Stimulated activated CD8-positive, alpha-beta memory T cell treated with anti-CD3 and anti-CD28 coated beads, Interleukin-4, amount 100 ng/mL, for 48 hours (primary cell): Measurements from ENCODE around the gene C1orf198.
"Not testable (repeated sequence)": the region's sequence is repeated elsewhere in the genome, so short reads cannot be mapped to it uniquely, and the experiment has no call there.

Experiments used
- DNase-seq: peaks from one replicate; pipeline ENCODE4 v3.0.0-alpha.2; 2020

The C1orf198 gene

DNA sequence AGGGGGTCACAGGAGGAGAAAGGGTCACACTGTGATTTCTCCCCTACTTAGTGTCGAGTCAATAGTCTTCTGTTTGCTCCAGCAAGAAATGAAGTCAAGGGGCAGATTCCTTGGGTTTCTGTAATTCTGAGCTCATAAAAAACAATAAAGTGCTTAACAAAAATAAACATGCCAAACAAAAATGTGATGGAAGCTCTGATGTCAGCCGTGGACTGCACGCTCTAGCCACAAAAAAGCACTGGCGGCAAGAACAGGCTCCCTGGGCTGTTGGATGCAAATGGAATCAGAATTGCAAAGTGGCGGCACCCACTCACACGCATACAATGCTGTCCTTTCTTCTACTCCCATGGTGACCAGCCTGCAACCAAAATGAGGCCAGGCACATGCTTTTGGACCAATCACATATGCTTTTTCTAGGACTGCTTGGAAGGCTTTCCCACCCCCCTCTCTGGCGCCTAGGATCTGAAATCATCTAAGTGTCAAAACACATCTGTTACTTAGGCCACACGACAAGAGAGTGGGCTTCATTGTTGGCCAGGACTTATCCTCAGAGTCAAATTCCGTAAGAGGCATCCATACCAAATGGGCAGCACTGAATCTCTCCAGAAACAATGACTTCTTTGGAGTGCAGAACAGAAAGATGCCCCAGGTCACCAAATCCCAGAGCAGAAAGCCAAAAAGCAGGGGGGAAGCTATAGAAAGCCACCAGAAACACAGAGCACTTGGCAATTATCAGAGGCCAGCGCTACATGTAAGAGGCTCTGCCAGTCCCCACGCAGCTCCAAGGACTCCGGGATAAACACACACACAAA is 9.2 kb downstream of the C1orf198 start:
- DNase-seq, result no peak

DNA sequence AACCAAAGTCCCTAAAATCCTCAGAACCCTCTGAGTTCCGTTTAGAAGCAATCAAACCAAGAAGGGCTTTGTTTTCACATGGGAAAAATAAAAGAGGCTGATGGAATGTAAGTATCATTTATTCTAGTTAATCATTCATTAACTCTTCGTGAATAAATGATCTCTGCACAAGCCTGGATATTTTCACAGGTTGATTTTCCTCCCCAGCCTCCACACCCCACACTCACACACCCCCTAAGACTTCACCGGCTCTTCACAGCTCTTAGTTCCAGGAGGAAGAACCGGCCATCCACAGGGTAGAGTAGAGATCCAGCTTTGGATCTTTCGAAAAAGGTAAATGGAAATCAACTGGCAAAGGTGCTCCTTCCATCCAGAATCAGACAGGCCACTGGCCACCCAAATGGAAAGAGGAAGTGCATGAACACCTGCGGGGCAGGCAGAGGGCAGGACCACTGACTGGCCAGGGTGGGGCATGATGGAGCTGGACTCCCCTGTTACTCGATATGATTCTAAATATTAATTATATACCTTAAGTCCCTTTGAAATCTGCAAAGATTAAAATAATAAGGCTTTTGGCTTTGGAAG is 10.0 kb downstream of the C1orf198 start:
- no peak for DNase-seq

DNA sequence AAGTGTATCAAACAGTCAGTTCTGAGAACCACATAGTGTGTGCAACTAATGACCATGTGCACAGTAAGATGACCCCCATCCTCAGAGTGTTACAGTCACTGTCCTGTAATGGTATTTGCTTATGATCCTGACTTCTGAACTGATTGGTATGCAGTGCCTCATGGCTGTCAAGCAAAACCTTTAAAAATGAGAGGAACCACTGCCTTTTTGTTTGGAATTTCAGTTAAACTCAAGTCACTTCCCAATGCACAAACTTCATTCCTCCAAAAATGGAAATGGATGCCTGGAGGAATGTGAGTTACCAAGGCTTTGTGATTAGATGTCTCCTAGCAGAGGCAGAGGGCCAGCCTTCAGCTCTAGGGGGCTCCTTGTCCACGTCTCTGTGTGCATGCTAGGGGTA is 10.5 kb downstream of the C1orf198 start:
- no peak for DNase-seq

DNA sequence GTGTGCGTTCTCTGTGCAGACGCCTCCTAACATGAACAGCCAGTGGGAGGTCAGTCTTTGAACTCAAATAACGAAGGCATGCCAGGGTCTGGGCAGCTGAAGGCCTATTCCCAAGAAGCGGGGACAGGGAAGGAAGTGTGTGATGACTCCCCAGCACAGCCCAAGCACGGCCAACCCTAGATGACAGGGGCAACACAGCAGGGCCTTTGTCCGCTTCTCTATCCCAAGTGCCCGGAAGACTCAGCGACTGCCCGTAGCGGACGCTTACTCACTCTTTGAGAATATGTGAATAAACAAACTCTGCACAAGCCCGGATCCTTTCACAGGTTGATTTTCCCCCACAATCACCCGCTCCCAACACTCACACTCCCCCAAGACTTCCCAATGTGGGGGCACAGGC is 11.2 kb downstream of the C1orf198 start:
- no peak for DNase-seq

DNA sequence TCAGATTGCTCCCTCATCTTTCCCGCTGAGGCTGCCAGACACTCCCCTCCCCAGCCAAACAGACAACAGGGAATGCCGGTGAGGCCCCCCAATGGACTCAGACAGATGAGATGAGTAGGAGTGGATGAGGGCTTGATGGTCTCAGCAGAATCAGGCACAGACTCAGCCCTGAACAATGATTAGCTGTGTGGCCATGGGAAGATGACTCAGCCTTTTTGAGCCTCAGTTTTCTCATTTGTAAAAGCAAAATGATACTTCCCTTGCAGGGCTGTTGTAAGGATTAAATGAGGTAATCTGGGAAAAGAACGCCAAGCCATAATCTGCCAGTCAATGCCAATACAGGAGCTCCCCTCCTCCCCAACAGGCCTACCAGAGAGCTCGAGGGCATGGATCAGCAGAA is 12.4 kb downstream of the C1orf198 start:
- DNase-seq, result no peak

DNA sequence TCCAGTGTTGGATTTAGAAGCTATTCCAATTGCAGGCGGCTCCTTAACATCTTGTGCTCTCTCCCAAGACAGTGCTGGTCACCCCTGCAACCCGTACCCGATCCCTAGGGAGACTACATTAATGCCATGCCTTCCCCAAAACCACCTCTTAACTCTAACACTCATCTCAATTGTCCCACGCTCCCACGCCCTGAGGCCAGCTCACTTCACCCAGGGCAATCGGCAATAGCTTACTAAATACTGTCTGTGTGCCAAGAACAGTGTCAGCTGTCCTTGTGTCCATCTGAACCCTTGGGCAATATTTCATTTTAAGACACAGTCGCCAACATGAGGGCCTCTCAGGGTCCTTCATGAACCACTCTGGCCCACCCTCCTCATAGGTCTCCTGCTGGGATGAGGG is 13.9 kb downstream of the C1orf198 start:
- DNase-seq, result no peak

DNA sequence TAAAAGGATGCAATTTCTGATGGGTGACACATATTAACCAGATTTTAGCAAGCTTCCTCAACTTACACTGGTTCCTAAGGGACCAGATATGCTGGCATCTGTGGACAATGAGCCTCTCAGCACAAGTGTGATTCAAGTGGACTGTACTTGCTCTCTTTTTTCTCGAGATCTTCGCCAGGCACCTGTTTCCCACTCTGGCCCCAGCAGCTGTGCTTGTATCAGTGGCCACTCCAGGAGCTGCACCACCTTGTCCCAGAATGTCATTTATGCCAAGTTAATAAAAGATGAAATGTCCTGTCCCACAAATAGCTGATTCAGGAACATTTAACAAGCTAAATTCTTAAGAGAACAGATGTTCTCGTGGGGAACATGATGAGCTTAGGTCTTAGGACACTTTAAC is 14.6 kb downstream of the C1orf198 start:
- no peak for DNase-seq

DNA sequence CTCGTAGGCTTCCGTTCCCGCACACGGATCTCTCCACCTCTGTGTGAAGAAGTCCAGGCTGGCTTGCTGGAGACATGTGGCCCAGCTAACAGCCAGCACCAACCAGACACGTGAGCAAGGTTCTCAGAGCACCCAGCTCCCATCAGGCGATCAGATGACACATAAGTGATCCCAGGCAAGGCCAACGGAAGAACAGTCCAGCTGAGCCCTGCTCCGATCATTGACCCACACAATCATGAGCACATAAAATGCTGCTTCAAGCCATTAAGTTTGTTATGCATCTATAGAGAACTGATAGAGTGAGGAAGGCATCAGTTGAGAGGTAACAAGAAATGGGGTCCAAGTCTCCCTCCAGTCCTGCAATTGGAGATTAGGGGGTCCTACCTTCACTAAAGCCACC is 15.4 kb downstream of the C1orf198 start:
- DNase-seq, result no peak

DNA sequence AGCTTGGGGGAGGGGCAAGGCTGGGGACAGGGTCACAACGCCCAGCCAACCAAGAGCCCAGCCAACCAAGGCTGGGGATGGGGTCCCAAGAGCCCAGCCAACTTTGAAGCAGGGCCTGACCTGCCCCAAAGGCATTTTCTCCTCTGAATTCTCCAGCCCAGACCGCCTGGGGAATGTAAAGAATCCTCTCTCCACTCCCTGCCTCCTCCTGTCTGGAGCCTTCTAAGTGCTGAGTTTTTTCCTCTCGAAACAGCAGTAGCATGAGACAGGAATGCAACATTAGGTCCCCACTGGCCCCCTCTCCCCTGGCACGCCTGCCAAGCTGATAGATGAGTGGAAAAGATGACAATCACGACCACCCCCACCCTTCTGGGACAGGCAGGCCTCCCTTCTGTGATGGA is 17.0 kb downstream of the C1orf198 start:
- DNase-seq, result no peak

DNA sequence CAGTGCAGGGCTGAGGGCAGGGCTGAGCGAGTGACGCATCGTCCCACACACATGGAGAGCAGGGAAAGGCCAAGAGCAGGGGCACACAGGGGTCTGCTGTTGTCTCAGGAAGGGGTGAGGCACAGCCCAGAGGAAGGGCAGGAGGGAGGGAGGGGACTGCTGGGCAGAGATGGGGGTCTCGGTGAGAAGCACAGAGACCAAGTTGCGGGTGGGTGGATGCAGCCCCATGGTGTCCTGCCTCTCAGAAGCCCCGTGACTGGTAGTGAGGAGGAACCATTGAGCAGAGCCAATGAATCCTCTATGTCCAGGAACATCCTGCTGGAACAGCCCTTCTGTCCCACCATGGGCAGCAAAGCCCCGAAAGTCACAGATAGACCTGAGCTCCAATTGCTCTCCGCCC is 17.8 kb downstream of the C1orf198 start:
- no peak for DNase-seq

DNA sequence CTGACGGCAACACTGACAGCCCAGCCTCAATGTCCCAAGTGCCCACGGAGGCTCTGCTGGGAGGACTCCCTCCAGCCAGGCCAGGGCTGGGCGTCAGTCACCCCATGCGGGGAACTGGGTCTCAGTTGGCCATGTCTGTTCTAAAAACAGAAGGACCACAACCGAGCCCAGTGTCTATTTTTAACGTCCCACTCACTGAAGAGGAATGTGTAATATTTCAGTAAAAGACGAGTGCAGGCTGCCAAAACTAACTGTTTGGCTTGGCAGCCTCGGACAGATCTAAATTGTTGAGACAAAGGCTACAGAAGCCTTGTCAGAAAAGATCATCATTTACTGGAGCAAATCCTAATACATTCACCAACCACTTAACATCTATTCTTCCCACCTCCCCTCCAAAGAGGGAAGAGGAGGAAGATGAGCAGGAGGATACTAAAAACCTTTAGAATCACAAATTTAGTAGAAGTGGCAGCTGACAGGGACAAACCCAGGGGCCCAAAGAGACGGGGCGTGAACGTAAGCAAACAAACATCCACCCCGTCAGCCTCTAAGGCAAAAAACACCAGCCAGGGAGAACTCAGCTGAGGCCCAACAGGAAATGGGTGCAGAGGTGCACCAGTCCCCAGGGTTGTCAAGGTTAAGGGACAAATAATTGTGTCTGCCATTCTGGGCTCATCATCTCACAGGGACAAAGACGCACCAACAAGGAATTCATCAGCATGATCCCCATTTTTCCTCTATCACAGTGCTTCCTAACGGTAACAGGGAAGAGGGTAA is 18.7 kb downstream of the C1orf198 start:
- no peak for DNase-seq

DNA sequence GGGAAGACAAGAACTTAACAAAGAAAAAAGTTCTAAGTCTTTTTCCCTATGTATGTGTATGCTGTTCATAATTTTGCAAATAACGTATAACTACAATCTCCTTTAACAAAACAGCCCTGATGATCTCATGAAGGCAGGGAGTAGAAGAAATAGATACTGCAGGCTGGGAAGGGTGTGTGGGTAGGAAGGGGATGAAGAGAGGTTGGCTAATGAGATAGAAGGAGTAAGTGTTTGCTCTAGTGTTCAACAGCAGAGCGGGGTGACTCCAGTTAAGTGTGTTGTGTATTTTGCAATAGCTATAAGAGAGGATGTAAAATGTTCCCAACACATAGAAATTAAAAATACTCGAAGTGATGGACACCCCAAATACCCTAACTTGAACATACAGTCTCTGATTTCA is 20.1 kb downstream of the C1orf198 start:
- DNase-seq, result no peak

DNA sequence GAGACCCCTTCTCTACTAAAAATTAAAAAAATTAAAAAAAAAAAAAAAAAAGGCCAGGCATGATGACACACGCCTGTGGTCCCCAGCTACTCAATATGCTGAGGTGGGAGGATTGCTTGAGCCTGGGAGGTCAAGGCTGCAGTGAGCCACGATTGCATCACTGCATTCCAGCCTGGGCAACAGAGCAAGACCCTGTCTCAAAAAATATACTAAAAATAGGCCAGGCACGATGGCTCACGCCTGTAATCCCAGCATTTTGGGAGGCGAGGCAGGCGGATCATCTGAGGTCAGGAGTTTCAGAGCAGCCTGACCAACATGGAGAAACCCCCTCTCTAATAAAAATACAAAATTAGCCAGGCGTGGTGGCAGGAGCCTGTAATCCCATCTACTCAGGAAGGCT is 23.1 kb downstream of the C1orf198 start:
- not testable (repeated sequence) for DNase-seq

DNA sequence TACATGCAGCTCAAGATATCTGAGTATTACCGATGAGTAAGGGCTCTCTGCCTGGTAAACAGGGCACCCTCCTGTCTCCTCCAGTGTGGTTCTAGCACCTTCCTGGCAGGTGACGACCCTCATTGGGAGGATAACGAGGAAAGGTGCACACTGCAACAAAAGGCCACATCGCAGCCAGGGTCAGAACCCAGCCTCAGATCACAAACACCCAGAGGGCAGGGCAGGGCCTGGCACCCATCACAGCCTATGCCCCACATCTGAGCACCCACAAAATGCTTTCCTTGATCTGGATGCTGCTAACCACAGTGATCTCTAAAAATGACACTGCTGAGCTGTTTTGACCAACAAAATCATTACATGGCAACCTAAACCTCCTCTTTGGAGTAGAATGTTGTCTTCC is 23.8 kb downstream of the C1orf198 start:
- no peak for DNase-seq

DNA sequence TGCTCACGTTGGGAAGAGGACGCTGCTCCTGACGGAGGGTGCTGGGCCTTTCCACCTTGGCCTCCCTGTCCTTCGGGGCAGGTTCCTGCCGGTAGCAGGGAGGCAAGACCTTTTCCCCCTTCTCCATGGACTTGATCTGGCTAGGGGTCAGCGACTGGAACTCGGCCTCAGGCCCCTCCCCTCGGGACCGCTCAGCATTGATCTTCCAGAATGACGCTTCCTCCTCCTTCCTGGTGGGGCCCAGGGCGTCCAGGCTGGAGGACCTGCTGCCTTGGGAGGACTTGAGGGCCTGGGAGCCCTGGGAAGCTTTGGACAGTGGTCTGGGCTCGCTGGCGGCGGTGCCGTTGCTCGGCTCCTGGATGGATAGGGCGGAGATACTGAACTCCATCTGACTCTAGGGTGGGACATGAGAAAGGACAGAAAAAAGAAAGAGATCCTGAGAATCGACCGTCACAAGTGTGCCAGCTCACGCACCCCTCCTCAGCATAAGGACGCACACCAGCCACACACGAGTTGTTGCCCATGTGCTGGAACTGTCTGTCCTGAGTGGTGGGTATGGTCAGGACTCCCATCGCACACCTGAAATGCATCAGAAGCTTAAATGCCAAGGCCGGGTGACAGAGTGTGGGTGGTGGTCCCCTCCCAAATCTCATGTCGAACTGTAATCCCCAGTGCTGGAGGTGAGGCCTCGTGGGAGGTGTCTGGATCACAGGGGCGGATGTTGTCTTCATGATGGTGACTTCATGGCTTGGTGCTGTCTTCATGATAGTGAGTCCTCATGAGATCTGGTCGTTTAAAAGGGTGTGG is 24.6 kb downstream of the C1orf198 start:
- DNase-seq, result no peak

DNA sequence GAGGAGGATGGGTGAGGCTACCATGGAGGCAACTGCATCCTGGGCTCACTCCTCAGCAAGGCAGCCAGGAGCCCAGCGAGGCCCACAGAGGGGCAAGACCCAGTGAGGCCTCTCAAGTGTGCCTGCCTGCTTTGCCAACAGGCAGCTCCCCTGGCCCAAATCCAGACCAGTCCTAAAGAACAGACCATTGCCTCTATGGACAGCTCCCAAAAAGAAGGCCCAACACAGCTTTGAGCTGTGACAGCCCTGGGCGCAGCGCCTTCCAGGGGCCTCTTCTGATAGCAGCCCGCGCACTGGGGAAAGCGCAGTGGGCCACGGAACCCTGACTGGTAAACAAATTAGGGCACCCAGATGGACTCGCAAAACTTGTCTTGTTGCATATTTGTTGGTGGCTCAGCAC is 25.5 kb downstream of the C1orf198 start:
- DNase-seq, result no peak

DNA sequence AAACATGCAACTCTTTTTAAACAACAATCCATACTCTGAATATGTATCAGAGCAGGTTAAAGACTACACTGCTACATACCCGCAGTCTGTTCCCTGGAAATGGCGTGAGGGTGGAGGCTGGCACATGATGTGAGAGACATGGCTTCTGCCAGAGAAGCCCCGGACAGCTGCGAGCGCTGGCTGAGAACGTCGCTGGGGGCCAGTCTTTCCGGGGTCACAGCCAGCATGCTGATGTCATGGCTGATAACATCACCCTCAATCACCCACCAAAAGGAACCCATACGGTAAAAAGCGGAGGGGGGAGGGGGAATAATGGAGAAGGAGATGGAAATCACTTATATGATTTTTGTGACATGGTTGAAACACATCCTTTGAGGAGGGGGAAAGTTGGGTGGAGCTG is 29.1 kb downstream of the C1orf198 start:
- DNase-seq, result no peak

DNA sequence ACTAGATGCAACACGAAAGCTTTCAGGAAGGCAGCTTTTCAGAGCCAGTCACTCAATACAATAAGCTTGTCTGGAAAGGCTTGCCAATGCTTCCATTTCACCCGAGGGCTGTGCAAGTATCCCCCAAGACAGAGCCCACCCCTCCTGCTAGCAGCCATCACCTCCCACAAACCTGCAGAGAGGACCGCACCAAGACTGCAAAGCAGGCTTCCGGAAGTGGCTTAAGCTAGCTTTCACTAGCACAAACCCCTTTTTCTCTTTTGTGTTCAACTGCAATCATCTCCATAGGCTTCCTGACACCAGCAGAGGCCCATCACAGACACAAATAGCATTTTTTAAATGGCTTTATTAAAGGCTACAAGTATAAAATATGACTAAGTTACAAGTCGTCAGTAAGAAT is 31.5 kb downstream of the C1orf198 start:
- no peak for DNase-seq

DNA sequence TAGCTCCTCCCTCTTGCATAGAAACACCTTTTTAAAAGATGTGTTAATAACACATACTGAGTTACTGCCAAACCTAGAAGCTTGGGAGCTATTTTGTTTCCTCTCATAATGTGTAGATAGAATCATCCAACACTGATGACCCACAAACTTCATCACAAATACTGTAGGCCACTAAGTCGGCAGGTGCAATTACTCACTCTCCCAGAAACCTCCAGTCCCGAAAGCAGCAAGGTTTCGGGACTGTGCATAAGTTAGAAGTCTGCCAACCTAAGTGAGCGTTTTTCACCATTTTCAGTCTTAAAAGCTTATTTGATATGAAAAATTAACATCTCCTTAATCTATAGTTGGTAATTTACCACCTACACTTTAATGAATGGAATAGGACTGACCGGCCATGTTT is 32.0 kb downstream of the C1orf198 start:
- DNase-seq, result no peak

DNA sequence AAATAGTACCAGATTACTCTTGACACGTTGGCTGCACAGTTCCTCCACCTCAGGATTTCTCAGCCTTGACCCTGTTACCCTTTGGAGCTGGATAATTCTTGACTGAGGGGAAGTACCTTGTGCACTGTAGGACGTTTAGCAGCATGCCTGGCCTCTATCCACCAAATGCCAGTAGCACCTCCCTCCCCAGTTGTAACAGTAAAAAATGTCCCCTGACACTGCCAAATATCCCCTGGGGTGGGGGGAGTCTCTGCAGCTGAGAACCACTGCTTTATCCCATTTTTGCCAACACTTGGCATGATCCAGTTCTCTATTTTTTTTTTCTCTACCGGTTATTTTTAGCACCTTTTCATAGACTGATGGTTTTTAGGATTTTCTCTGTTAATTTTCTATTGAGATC is 34.0 kb downstream of the C1orf198 start:
- no peak for DNase-seq

DNA sequence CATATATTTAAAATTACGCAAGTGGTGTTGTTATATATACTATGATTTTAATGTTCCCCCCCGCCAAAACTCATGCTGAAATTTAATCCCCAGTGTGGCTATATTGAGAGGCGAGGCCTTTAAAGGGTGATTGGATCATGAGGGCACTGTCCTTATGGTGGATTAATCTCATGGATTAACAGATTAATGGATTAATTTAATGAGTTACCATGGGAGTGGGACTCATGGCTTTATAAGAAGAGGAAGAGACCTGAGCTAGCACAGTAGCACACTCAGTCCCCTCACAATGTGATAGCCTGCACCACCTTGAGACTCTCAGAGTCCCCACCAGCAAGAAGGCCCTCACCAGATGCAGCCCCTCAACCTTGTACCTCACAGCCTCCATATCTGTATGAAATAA is 34.8 kb downstream of the C1orf198 start:
- DNase-seq, result no peak

DNA sequence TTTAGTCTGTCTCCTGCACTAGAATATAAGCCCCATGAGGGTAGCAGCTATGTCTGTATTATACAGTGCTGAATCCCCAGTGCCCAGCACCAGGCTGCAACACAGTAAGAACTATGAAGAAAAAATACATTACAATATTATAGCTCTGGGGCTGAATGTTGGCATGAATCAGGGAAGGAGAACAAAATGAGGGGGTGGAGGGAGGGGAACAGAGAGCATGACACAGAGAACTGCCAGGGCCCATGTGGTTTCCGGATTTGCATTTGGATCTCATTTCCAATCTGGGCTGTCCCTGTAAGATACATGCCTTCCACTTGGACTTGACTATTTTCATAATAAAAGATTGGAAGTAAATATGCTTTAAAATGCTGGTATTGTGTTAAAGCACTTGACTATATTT is 35.8 kb downstream of the C1orf198 start:
- no peak for DNase-seq

DNA sequence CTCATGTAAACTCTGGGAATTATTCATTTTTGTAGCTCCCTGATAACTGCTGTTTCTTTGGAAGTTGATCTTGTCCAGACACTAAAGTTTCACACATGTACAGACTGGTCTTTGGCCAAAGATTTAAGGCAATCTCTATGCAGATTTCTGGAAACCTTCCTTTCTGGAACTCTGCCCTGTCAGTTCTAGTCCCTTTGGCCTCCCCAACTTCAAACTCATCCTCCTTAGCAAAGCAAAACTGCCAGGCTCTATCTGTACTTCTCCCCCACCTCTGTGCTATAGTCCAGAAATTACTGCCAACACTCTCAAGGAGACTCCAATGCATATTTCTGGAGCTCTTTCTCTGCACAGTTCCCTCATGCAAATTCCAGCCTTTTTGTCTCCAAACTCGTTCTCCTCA is 36.5 kb downstream of the C1orf198 start:
- no peak for DNase-seq
